Subcutaneous abdominal adipose tissue (tissue), 5 donors: ENCODE data around the gene SYNDIG1.

Source experiments
- H3K27ac ChIP-seq: one replicate; pipeline ENCODE4 v1.7.0; 2013; ENCODE audit warnings: low read depth, mild to moderate bottlenecking, inconsistent platforms, low read length, moderate library complexity
- H3K27me3 ChIP-seq, 5 donors: one replicate each; pipeline ENCODE4 v1.7.0; 2013; ENCODE audit warnings: low read length in 5 of 5, inconsistent platforms in 1 of 5; ENCODE audit not compliant: control insufficient read depth in 5 of 5, insufficient read depth in 4 of 5
- H3K36me3 ChIP-seq, 5 donors: one replicate each; pipeline ENCODE4 v1.7.0; 2013; ENCODE audit warnings: low read length in 5 of 5; ENCODE audit not compliant: control insufficient read depth in 5 of 5, insufficient read depth in 5 of 5
- H3K4me1 ChIP-seq, 5 donors: one replicate each; pipeline ENCODE4 v1.7.0; 2013; ENCODE audit warnings: low read length in 5 of 5, mild to moderate bottlenecking in 3 of 5, moderate library complexity in 1 of 5; ENCODE audit not compliant: control insufficient read depth in 5 of 5, insufficient read depth in 5 of 5
- H3K4me3 ChIP-seq, 5 donors: one replicate each; pipeline ENCODE4 v1.7.0; 2013; ENCODE audit warnings: low read length in 5 of 5, low read depth in 1 of 5
- H3K9ac ChIP-seq, 5 donors: one replicate each; pipeline ENCODE4 v1.7.0; 2013; ENCODE audit warnings: low read length in 5 of 5, mild to moderate bottlenecking in 4 of 5, moderate library complexity in 3 of 5
- H3K9me3 ChIP-seq, 5 donors: one replicate each; pipeline ENCODE4 v1.7.0; 2013; ENCODE audit warnings: low read length in 5 of 5; ENCODE audit not compliant: control insufficient read depth in 5 of 5
- donor health status: healthy.
- donor health status: healthy.
- donor health status: healthy.
- donor health status: healthy.
- donor health status: healthy.

The SYNDIG1 gene

DNA sequence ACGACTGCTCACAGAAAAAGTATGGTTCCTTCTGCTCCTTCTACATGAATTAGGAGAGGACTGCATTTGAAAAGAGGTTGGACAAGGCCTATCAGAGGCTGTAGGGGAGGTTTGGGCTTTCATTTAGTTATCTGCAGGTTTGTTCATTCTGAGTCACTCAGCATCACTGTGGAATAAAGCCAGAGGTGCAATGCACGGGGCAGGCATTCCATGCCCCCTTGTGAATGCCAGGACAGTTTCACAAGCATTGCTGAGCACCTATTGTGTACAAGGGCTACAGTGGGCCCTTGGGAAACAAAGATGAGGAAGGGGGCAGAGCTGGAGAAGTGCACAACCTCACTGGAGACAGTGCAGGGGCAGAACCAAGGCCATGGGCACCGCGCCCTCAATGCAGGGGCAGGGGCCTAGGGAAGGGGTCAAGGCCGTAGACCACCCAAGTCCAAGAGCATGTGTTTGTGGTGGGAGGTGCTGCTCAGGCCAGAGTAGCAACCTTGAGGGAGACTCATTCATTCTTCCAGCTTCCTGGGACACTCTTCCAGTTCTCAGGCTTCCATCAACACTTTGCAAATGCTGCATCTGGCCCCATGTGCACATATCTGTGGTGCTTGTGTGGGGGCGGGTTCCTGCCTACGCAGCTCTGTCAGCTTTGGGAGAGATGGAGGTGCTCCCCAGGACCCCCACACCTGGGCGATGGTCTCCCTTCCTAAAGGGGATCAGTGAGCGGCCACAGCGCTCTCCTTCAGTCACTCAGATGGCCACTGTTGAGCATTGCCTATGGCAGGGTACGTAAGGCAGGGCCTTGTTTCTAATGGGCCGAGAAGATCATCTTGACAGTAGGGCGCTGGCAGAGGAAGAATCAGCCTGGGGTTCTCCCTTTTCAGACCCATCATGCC, 204.5 kb downstream of the SYNDIG1 start:
- Histone ChIP-seq H3K4me3 (no peak overlapping the region), H3K9ac (no peak overlapping the region), H3K27me3 (no peaks in the 10 kb centered on the region), H3K36me3 (no peaks in the 10 kb centered on the region), H3K9me3 (no peaks in the 10 kb centered on the region), H3K4me1 (no peaks in the 10 kb centered on the region), H3K27ac (no peak overlapping the region)

DNA sequence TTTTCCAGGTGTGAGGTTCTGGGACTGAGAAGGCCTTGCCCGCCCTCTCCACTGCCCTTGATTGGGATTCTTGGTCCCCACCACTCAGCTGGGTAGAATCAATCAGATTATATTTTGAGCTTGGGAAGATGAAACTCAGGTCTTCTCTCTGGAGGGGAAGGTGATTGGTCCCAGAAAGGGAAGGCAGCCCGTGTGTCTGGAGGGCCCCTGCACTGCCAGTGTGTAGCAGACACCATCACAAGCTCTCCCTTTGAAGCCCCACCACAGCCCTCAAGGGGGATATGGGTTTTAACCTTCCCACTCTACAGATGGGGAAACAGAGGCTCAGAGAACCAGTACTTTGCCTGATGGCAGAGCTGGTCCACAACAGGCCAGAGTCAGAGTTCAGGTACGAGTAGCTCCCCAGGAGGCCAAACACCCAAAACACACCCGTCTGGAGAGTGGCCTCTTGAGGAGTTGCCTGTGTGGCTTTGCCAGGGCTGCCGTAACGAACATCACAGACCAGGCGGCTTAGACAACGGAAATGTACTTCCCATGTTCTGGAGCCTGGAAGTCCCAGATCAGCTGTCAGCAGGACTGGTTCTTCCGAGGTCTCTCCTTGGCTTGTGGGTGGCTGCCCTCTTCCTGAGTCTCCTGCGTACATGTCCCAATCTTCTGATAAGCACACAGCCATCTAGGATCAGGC, 205.6 kb downstream of the SYNDIG1 start:
- Histone ChIP-seq H3K9me3 (no peaks in the 10 kb centered on the region), H3K27ac (no peak overlapping the region), H3K36me3 (no peaks in the 10 kb centered on the region), H3K27me3 (no peaks in the 10 kb centered on the region), H3K9ac (no peak overlapping the region), H3K4me3 (no peak overlapping the region), H3K4me1 (no peaks in the 10 kb centered on the region)

DNA sequence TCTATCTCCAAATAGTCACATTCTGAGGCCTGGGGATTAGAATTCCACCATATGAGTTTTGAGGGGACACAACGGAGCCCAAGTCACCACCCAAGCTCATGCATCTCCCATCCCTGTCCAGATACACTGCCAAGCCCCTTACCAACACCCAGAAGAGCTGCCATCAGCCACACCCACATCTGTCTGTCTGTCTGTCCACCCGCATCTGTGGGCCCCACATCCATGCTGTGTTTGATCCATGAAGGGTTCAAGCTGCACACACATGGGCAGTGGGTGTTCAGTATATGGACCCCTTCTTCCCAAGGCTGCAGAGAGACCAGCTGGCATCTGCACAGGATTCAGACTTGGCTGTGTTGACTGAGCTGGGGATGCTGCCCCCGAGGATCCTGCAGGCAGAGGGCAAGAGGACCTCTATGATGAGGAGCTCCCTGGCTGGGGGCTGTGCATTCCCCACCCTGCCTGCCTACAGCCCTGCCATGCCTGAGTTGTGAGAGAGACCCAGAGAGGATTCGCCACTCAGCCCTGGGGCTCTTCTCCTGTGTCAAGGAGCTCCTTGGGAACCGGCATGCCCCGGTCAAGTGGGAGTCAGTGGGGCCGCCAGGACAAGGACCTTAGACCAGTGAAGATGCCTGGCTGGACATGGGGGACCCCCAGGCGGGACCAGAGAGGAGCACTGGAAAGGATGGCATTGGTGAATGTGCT, 206.4 kb downstream of the SYNDIG1 start:
- H3K36me3 ChIP-seq: no peaks in the 10 kb centered on the region

DNA sequence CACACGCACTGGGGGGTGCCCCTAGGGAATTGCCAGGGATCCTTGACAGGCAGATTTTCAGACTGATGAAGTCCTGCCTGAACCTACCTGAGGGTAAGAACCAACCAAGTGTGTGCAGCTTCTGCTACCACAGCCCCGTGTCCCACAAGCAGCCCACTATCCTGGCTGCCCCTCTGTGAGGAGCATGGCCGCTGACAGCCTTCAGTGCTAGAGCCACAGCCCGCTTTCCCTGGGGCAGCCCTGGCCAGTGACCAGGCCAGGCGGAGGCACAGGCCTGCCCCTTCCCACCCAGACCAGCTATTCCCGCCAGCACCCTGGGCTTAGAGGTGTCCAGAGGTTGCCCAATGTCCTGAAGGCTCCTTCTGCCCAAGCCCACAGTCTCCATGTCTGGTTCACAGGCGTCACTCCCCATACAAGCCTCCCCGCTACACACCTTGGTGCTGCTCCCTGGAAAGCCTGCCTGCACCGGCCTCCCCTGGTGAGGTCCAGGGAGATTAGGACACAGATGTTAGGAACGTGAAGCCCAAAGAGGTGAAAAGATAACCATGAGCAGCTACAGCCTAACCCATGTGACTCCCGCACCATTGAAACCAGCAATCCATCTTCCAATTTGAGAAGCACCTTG, 207.0 kb downstream of the SYNDIG1 start:
- Histone ChIP-seq H3K27ac (no peak overlapping the region), H3K9ac (no peak overlapping the region), H3K27me3 (no peaks in the 10 kb centered on the region), H3K4me3 (no peak overlapping the region), H3K36me3 (no peaks in the 10 kb centered on the region), H3K4me1 (no peaks in the 10 kb centered on the region), H3K9me3 (no peaks in the 10 kb centered on the region)

More for the DNA sequence above, 206.4 kb downstream of the SYNDIG1 start:
- Histone ChIP-seq H3K27me3 (no peaks in the 10 kb centered on the region), H3K4me1 (no peaks in the 10 kb centered on the region), H3K4me3 (no peak overlapping the region), H3K27ac (no peak overlapping the region), H3K9me3 (no peaks in the 10 kb centered on the region), H3K9ac (no peak overlapping the region)

DNA sequence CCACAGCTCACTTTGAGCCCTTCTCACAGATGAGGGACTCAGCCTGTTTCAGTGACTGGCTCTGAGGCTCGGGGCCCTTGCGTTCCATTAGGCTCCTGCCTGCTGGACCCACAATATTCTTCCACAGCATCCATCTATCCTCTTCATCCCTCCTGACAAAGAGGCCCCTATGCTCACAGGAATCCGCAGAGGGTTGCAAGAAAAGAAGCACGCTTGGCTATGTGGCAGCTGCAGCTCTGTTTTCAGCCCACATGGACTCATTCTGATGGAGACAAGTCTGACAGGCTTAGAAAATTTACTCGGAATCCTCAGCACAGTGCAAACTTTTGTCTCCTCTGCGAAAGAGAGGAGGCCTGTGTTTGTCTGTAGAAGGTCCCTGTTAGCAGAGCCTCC, 207.5 kb downstream of the SYNDIG1 start:
- no peaks in the 10 kb centered on the region for H3K4me1 ChIP-seq
- no peaks in the 10 kb centered on the region for H3K27me3 ChIP-seq
- no peaks in the 10 kb centered on the region for H3K36me3 ChIP-seq
- H3K9ac ChIP-seq: no peak overlapping the region
- H3K27ac ChIP-seq: no peak overlapping the region
- no peaks in the 10 kb centered on the region for H3K9me3 ChIP-seq
- H3K4me3 ChIP-seq: no peak overlapping the region

DNA sequence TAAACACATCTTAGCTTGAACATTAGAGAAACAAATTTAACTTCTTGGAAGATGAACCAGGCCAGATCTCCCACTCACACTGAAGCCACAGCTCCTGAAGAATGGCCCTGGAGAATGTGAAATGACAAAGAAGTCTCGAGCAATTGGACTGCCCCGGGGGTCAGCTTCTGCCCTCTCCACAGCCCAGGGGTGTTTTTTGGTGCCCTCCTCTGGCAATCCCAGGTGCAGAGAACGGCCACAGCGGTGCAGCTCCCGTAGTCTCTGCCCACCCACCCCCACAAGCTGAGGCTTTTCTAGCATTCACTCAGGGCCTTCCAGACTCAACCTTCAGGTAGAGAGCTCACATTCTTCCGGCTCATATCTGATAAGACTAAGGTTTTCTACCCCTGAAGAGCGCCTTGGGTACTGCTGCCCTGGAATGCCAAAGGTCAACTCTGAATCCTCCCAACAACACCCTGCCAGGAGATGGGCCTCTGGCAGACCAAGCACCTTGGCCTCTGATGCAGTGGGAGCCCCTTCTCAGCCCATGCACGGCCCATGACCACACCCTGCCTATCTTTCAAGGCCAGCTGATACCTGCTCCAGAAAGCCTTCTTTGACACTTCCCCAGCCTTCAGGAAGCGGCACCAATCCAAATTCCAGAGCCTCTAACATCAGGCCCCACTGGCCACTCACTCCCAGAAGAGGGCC, 208.3 kb downstream of the SYNDIG1 start:
- Histone ChIP-seq H3K9ac (no peak overlapping the region), H3K27me3 (no peaks in the 10 kb centered on the region), H3K36me3 (no peaks in the 10 kb centered on the region), H3K4me1 (no peaks in the 10 kb centered on the region), H3K9me3 (no peaks in the 10 kb centered on the region), H3K27ac (no peak overlapping the region), H3K4me3 (no peak overlapping the region)

DNA sequence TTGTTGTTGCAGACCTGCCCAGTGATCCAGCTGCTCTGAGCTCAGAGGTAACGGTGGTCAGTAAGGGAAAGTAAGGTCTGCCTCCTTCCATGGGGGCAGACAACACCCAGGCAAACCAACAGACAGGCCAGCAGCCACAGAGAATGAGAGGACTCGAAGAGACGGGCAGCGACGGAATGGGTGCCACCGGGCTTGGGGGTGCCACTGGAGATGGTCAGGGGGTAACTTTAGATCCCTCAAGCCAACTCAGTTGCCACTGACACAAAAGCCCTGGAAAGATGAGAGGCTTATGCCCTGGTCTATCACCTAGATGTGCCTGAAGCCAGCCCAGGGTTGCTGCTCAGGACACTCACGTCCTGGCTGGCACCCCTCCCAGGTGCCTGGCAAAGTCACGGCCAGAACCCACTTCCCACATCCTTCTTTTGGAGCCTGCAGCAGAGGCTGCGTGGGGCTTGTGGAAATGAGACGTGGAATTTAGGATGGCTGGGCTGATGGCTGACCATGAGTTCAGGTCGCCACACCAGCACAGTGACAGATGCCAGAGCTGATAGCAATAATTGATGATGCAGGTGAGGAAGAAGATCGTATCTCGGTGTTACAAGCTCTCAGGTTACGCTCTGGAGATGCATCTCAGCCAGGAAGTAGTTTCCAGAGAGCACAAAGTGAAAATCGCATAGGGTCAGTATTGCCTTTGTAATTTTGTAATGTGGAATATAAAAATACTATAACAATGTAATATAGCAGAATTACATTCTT, 209.1 kb downstream of the SYNDIG1 start:
- H3K9ac ChIP-seq: no peak overlapping the region
- H3K4me1 ChIP-seq: no peaks in the 10 kb centered on the region
- H3K27me3 ChIP-seq: no peaks in the 10 kb centered on the region
- H3K9me3 ChIP-seq: no peaks in the 10 kb centered on the region
- H3K27ac ChIP-seq: no peak overlapping the region
- no peak overlapping the region for H3K4me3 ChIP-seq
- no peaks in the 10 kb centered on the region for H3K36me3 ChIP-seq

DNA sequence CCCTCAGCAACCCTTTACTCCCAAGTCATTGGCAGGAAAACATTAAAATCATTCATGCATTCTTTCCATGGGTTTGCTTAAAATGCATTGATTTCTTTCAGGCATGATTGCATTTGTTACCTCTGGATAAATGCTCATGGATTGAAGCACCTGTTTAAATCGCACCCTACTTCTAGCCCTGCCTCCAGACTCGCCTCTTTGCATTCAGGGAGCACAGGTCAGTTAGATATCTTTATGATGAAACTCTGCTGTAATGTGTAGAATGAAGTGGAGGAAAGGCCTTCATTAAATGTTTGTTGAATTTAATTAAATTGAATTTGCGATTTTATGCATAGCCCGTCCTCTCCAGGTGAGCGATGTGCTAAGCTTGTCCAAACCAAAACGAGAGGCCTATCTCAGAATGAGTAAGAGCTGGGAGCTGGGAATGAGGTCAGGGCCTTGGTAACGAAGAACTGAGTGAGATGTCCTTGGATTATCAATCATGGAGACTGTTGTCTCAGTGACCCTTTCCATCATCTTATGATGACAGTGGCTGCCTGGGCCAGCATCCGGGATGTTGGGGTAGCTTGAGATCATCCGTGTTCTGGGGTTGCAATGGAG, 210.1 kb downstream of the SYNDIG1 start:
- Histone ChIP-seq H3K4me3 (no peak overlapping the region), H3K27ac (no peak overlapping the region), H3K36me3 (no peaks in the 10 kb centered on the region), H3K9me3 (no peaks in the 10 kb centered on the region), H3K9ac (no peak overlapping the region), H3K4me1 (no peaks in the 10 kb centered on the region), H3K27me3 (no peaks in the 10 kb centered on the region)
